DND-41 (cell line): ENCODE measurements around the gene CCDC148.

Experiments
- EZH2 ChIP-seq: IDR thresholded peaks from 3 replicates; pipeline ENCODE4 v1.6.1; 2012; ENCODE audit warnings: borderline replicate concordance, low read depth, mild to moderate bottlenecking, moderate library complexity, low read length, inconsistent platforms; ENCODE audit not compliant: severe bottlenecking
- TF ChIP-seq, protein P1 (sequence below): IDR thresholded peaks from 2 replicates; pipeline ENCODE4 v1.5.1; 2012; ENCODE audit warnings: borderline replicate concordance, low read length, moderate library complexity, mild to moderate bottlenecking; ENCODE audit not compliant: poor library complexity, severe bottlenecking; ENCODE audit errors: extremely low read depth

DNA sequence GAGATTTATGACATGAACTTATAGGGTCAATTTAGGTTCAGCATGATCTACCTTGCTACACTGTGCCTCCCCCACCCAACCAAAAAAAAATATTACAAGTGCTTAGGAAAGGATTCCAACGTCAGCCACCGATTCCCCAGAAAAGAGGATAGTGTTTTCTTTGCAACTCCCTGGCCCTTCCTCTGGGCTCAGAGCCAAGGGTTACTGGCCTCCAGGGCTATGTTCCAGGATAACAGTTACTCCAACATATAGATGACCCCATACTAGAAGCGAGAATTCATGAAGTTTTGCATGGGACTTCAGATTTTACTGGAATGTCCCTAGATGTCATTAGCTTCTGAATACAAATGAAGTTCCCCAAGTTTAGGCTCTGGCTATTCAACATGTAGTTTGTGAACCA lies 182.8 kb downstream of the CCDC148 start:
- TF ChIP-seq, protein P1, sequence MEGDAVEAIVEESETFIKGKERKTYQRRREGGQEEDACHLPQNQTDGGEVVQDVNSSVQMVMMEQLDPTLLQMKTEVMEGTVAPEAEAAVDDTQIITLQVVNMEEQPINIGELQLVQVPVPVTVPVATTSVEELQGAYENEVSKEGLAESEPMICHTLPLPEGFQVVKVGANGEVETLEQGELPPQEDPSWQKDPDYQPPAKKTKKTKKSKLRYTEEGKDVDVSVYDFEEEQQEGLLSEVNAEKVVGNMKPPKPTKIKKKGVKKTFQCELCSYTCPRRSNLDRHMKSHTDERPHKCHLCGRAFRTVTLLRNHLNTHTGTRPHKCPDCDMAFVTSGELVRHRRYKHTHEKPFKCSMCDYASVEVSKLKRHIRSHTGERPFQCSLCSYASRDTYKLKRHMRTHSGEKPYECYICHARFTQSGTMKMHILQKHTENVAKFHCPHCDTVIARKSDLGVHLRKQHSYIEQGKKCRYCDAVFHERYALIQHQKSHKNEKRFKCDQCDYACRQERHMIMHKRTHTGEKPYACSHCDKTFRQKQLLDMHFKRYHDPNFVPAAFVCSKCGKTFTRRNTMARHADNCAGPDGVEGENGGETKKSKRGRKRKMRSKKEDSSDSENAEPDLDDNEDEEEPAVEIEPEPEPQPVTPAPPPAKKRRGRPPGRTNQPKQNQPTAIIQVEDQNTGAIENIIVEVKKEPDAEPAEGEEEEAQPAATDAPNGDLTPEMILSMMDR = no peak
- TF ChIP-seq EZH2 = no peak
